ENCODE measurements around the gene PMIS2.

DNA sequence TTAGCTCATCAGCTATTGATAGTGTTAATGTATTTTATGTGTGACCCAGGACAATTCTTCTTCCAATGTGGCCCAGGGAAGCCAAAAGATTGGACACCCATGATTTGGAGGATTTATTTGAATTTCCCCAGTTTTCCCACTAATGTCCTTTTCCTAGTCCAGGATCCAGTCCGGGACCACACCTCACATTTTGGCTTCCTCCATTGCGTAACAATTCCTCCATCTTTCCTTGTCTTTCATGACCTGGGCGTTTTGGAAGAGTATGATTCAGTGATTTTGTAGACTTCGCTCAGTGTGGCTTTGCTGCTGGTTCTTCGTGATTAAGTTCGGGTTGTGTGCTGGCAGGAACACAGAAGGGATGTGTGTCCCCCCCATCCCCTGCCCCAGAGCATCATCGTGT, 19.2 kb upstream of the PMIS2 start:
- TF ChIP-seq POLR2A (IDR thresholded peaks at IDR 0.05; ENCODE audit: low read depth, low read length), result no peak
- TF ChIP-seq TAF1 (IDR thresholded peaks at IDR 0.05; ENCODE audit: low read depth, low read length), result no peak

Data from GM12891 (cell line).